Lower lobe of right lung (tissue), 2 donors: ENCODE measurements around the gene SPINK2. TPM values are rescaled to one million over a fixed set of nuclear protein-coding genes. Genes with fewer than 3 reads are reported as not detected.

Experiments
- ATAC-seq, 2 donors: fragments of 200-7000 bp; cut with Tn5 transposase; one replicate each; pipeline ENCODE4 v1.9.1; 2020 to 2022; ENCODE audit warnings: mild to moderate bottlenecking in 2 of 2, moderate library complexity in 2 of 2
- DNase-seq: peaks from one replicate; pipeline ENCODE4 v3.0.0-alpha.2; 2020
- H3K27ac ChIP-seq: fragments of 200-600 bp; one replicate; pipeline ENCODE4 v1.8.0; 2022
- H3K27me3 ChIP-seq: fragments of 200-600 bp; one replicate; pipeline ENCODE4 v1.8.0; 2022; ENCODE audit warnings: low read depth
- H3K36me3 ChIP-seq: fragments of 200-600 bp; one replicate; pipeline ENCODE4 v1.8.0; 2022; ENCODE audit warnings: mild to moderate bottlenecking
- H3K4me1 ChIP-seq: fragments of 200-600 bp; one replicate; pipeline ENCODE4 v1.8.0; 2022
- H3K4me3 ChIP-seq: fragments of 200-600 bp; one replicate; pipeline ENCODE4 v1.8.0; 2022; ENCODE audit warnings: mild to moderate bottlenecking
- H3K9me3 ChIP-seq: fragments of 200-600 bp; one replicate; pipeline ENCODE4 v1.8.0; 2022
- intact Hi-C: fragments of 100-400 bp; cut with DNase I; formaldehyde crosslinking; loops from one replicate; pipeline ENCODE4 v1.11.0; 2022
- total RNA-seq: library from RNA; stranded (reverse); fragmentation: NEBNext Ultra II Directional; extraction: Animal tissue kit (Norgen Biotek cat#: 25700); gene quantifications from one replicate; pipeline ENCODE4 v1.2.1, GENCODE V29; 2021
- TF ChIP-seq, protein P1 (sequence below): fragments of 200-600 bp; IDR thresholded peaks from one replicate; pipeline ENCODE4 v1.8.0; 2022; ENCODE audit warnings: antibody characterized with exemption, mild to moderate bottlenecking
- donor health status: DM: no; HTN: yes; CAD: no; lungs with severe emphysema.

The SPINK2 gene
- total RNA-seq, 1 donor from 2014 or later = not detected

DNA sequence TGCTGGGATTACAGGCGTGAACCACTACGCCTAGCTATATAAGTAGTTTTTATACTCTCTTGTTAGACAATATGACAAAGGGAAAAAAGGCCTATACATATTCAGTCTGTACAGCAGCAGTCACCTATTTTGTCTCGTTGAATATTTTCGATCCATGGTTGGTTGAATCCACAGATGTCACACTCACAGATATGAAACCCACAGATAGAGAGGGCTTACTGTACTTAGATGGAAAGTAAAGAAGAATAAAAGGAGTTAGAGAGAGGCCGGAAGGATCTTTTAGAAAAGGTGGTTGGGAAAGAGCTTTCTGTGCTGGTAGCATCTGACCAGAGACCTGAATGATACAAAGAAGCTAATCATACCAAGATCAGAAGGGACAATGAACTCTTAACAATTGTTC, 38.3 kb upstream of the SPINK2 start:
- intact Hi-C loops = no loop called here
- Histone ChIP-seq H3K27ac (no peak overlapping the region), H3K9me3 (no peaks in the 10 kb centered on the region), H3K4me1 (no peaks in the 10 kb centered on the region), H3K4me3 (no peak overlapping the region), H3K27me3 (no peaks in the 10 kb centered on the region), H3K36me3 (no peaks in the 10 kb centered on the region)
- DNase-seq (no peak), ATAC-seq (no peak)
- TF ChIP-seq, protein P1, sequence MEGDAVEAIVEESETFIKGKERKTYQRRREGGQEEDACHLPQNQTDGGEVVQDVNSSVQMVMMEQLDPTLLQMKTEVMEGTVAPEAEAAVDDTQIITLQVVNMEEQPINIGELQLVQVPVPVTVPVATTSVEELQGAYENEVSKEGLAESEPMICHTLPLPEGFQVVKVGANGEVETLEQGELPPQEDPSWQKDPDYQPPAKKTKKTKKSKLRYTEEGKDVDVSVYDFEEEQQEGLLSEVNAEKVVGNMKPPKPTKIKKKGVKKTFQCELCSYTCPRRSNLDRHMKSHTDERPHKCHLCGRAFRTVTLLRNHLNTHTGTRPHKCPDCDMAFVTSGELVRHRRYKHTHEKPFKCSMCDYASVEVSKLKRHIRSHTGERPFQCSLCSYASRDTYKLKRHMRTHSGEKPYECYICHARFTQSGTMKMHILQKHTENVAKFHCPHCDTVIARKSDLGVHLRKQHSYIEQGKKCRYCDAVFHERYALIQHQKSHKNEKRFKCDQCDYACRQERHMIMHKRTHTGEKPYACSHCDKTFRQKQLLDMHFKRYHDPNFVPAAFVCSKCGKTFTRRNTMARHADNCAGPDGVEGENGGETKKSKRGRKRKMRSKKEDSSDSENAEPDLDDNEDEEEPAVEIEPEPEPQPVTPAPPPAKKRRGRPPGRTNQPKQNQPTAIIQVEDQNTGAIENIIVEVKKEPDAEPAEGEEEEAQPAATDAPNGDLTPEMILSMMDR = no peak

GRCh38 chr4:56857601-56858309, 36.3 kb upstream of the SPINK2 start:
- intact Hi-C loops = no loop called here
- H3K36me3 ChIP-seq = no peaks in the 10 kb centered on the region
- H3K4me1 ChIP-seq = no peaks in the 10 kb centered on the region
- ATAC-seq (no peak), DNase-seq (no peak)
- TF ChIP-seq, protein P1 = no peak
- no peaks in the 10 kb centered on the region for H3K9me3 ChIP-seq
- H3K27me3 ChIP-seq = no peaks in the 10 kb centered on the region
- H3K4me3 ChIP-seq = no peak overlapping the region
- no peak overlapping the region for H3K27ac ChIP-seq

- ATAC-seq = no peak
These were observed 35.2 kb upstream of the SPINK2 start for GRCh38 chr4:56856656-56857055.

GRCh38 chr4:56850910-56851309, 29.4 kb upstream of the SPINK2 start:
- H3K4me1 ChIP-seq = no peaks in the 10 kb centered on the region
- DNase-seq = no peak
- no peaks in the 10 kb centered on the region for H3K36me3 ChIP-seq
- H3K27me3 ChIP-seq = no peaks in the 10 kb centered on the region
- intact Hi-C loops = no loop called here
- no peak for ATAC-seq
- H3K4me3 ChIP-seq = no peak overlapping the region
- no peaks in the 10 kb centered on the region for H3K9me3 ChIP-seq
- TF ChIP-seq, protein P1 = no peak
- H3K27ac ChIP-seq = no peak overlapping the region

More at GRCh38 chr4:56856656-56857055, 35.2 kb upstream of the SPINK2 start:
- TF ChIP-seq, protein P1 = no peak
- Histone ChIP-seq H3K4me3 (no peak overlapping the region), H3K36me3 (no peaks in the 10 kb centered on the region), H3K27ac (no peak overlapping the region), H3K9me3 (no peaks in the 10 kb centered on the region), H3K27me3 (no peaks in the 10 kb centered on the region), H3K4me1 (no peaks in the 10 kb centered on the region)
- intact Hi-C loops = no loop called here
- DNase-seq = no peak

DNA sequence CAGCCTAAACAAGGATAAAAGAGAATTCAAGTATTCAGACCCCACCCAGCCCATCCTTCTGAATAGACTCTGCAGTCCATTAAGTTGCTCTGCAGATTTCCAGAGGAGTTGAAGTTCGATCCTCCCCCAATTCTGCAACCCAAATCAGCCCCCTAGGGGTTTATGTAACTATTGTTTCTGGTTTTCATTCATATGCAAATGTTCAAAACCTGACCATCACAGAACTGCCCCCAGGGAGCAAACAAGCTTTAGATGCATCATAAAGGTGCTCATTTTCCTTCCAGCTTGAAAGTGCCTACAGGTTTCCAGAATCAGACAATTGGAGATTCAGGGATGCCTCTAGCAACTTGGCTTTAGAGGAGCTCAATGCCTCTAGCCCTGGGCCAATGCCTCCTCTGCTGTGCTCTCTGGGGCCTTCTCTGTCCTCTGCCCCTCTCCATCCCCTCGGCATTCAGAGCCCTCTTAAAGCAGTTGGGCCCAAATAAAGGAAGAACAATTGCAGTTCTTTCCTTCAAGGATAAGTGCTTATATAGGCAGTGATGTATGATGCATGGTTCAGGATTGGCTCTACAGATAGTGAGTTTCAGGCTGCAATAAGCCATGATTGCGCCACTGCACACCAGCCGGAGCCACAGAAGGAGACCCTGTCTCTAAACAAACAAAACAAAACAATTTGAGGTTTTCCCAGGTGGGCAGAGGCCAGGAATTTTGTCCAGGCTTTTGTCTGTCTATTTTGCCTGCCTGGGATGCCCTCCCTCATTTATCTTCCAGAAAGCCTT, 23.5 kb upstream of the SPINK2 start:
- Histone ChIP-seq H3K27ac (no peak overlapping the region), H3K4me1 (no peaks in the 10 kb centered on the region), H3K9me3 (no peaks in the 10 kb centered on the region), H3K27me3 (no peaks in the 10 kb centered on the region), H3K4me3 (no peak overlapping the region), H3K36me3 (no peaks in the 10 kb centered on the region)
- DNase-seq = no peak
- ATAC-seq = no peak
- intact Hi-C loops = no loop called here
- TF ChIP-seq, protein P1 = no peak
